Hematopoietic multipotent progenitor cell treated with erythropoietin and hydrocortisone succinate and interleukin-3 and kit ligand, for 6 days (in vitro differentiated cells): ENCODE results near the gene KCTD10.

Experiments used
- DNase-seq: peaks from one replicate; pipeline ENCODE4 v3.0.0-alpha.2; 2015

The KCTD10 gene

GRCh38 chr12:109467978-109468676 lies 9.0 kb downstream of the KCTD10 start:
- DNase-seq: peak; percentile 73

- no peak for DNase-seq
These were observed 10.3 kb downstream of the KCTD10 start for GRCh38 chr12:109466821-109467220.

- no peak for DNase-seq
These were observed 10.8 kb downstream of the KCTD10 start for GRCh38 chr12:109466305-109466704.

GRCh38 chr12:109464642-109465351 lies 12.3 kb downstream of the KCTD10 start:
- DNase-seq: no peak

GRCh38 chr12:109463756-109464155 lies 13.3 kb downstream of the KCTD10 start:
- no peak for DNase-seq

GRCh38 chr12:109462868-109463692 lies 14.0 kb downstream of the KCTD10 start:
- DNase-seq: no peak

GRCh38 chr12:109461846-109462756 lies 15.0 kb downstream of the KCTD10 start:
- DNase-seq: peak; percentile 11

GRCh38 chr12:109461049-109461845 lies 15.9 kb downstream of the KCTD10 start:
- peak; percentile 60 for DNase-seq

- DNase-seq: no peak
These were observed 16.6 kb downstream of the KCTD10 start for GRCh38 chr12:109460538-109460937.

GRCh38 chr12:109459247-109459646 lies 17.9 kb downstream of the KCTD10 start:
- DNase-seq: no peak

GRCh38 chr12:109458771-109459208 lies 18.3 kb downstream of the KCTD10 start:
- DNase-seq: no peak

GRCh38 chr12:109458086-109458485 lies 19.0 kb downstream of the KCTD10 start:
- no peak for DNase-seq

GRCh38 chr12:109455706-109456105 lies 21.4 kb downstream of the KCTD10 start:
- DNase-seq: no peak

- no peak for DNase-seq
These were observed 24.6 kb downstream of the KCTD10 start for GRCh38 chr12:109452489-109452888.

GRCh38 chr12:109451400-109451799 lies 25.7 kb downstream of the KCTD10 start:
- no peak for DNase-seq

GRCh38 chr12:109450980-109451379 lies 26.1 kb downstream of the KCTD10 start:
- DNase-seq: no peak

- DNase-seq: no peak
These were observed 27.1 kb downstream of the KCTD10 start for GRCh38 chr12:109449845-109450532.

- DNase-seq: no peak
These were observed 28.3 kb downstream of the KCTD10 start for GRCh38 chr12:109448707-109449390.

GRCh38 chr12:109448272-109448671 lies 28.8 kb downstream of the KCTD10 start:
- no peak for DNase-seq

- no peak for DNase-seq
These were observed 29.6 kb downstream of the KCTD10 start for GRCh38 chr12:109447482-109447881.
